NOMO-1 (cell line): ENCODE data around the gene FBLN1.
A peak's percentile ranks its signal among the peaks of the same experiment; 100 is the strongest.
"Not testable (repeated sequence)": the region's sequence is repeated elsewhere in the genome, so short reads cannot be mapped to it uniquely, and the experiment has no call there.

Experiments used
- DNase-seq, 2 experiments: peaks; one replicate each; lab custom pipeline; 2025; ENCODE audit not compliant: unreplicated experiment in 2 of 2; lab: John Stamatoyannopoulos, UW

The FBLN1 gene

DNA sequence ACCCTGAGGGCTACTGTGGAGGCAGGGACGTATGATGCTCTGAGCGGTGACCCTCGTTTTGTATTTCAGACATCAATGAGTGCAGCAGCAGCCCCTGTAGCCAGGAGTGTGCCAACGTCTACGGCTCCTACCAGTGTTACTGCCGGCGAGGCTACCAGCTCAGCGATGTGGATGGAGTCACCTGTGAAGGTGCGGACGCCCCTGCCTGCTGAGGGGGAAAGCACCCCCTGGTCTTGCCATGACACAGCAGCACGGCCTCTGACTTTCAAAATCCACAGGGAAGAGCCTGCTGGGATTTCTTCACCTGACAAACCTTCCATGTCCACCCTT, 44.3 kb downstream of the FBLN1 start:
- DNase-seq, result no peak

DNA sequence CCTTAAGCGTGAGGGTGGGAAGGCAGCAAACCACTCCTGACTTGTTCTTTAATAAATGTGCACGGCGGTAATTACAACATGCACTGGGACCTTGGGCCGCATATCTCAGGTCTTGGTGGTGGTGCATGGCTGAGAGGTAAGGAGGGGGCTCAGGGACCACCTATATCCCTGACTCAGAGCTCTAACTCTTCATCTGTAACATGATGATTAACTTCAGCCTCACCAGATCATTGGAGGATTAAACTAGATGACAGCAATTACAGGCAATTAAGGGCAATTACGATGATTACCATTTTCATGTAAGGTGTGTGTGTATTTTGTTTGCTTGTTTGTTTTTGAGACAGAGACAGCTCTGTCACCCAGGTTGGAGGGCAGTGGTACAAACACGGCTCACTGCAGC, 45.0 kb downstream of the FBLN1 start:
- no peak for DNase-seq

DNA sequence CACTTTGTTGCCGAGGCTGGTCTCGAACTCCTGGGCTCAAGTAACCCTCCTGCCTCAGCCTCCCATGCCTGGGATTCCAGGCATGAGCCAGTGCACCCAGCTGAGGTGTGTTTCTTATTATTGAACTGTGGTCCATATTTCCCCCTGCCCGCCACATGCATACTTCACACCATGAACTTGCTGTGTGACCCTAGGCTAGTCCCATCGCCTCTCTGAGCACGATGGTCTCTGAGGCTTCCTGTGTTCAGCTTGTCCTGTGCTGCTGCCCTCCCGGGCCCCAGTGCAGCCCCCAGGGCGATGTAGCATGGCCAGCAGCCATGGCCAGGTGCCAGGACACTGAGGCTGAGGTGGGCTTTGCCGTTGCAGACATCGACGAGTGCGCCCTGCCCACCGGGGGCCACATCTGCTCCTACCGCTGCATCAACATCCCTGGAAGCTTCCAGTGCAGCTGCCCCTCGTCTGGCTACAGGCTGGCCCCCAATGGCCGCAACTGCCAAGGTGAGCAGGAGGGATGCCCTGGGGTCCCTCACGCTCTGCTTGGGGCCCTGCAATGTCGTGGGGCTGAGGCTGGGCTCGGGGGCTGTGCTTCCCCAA, 45.7 kb downstream of the FBLN1 start:
- DNase-seq, result no peak

DNA sequence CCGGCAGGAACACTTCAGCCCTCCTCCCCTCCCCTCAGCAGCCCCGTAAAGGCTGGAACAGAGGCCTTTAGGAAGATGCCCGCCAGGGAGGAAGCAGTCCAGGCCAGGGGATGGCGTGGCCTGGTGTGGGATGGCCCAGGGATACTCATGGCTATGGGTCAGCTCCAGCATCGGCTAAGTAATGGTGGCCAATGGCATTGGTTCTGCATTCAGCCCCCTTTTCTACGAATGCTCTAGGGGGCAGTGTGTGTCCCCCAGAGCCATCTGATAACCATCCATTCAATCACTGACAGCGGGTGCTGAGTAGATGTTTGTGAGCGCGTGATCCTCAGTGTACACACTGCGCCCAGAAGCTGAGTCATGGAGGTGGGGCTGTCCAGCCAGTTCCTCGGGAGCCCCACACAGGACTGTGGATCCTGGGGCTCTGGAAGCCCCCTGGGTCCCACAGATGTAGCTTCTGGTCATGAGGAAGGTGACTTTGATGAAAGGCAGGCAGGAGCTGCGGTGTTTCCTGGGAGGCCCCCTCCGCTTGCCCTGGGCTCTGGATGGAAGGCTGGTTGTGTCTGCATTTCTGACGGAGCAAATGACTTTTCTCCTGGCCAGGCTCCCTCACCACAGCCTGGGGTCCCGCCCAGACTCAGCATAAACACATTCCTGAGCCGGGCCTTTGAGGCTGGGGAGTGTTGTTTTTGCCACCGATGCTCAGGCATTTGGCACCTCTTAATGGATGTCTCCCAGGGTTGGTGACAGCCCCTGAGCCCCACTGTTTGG, 46.5 kb downstream of the FBLN1 start:
- no peak for DNase-seq

DNA sequence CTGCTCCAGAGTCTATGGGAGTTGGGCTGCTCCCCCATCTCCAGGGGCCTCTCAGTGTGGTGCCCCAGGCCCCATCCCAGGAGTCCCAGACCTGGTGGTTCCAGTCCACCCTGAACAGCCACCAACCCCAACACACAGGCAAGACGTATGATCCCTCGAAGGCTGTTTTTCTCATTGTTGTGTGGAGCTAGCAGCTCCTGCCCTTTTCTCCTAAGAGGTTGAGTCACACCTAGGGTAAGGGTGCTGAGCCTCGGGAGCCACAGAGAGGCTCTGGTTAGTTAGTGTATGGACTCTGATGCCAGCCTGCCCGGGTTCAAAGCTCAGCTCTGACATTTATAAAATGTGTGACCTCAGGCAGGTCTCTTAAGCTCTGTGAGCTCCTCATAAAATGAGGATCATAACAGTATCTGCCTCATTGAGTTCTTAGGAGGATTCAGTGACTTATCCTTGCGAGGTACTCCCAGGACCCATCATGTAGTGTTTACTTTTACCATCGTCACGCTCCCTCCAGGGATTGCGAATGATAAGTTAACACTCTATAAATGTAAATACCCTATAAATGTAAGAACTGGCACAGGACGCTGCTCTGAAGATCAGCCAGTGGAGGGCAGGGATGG, 47.2 kb downstream of the FBLN1 start:
- no peak for DNase-seq

DNA sequence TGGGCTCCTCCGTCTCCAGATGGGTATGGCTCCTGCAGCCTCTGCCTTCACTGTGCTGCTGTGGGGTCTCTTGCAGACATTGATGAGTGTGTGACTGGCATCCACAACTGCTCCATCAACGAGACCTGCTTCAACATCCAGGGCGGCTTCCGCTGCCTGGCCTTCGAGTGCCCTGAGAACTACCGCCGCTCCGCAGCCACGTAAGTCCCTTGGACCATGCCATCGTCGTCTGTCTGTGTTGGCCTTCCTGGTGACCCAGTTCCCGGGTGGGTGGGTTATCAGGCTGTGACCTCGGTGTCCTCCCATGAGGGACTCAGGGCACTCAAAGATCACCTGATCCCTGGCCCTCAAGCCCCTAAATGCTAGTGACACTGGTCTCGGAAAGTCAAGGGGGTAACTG, 47.7 kb downstream of the FBLN1 start:
- no peak for DNase-seq

DNA sequence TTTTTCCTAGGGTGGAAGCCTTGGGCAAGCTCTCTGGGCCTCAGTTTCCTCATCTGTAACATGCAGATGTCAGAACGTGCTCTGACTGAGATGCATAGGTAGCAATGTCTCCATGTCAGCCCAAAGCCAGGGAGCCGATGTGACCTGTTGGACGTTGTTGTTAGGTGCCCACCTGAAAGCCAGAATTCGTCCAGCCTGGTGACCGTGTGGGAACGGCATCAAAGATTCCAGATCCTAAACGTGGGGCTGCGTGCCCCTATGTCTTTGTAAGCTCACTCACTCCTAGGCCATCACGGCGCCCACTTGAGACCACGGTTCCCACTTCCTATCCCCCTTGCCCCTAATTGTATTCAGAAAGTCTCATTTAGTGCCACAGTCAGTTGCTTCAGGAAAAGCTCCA, 48.2 kb downstream of the FBLN1 start:
- no peak for DNase-seq

DNA sequence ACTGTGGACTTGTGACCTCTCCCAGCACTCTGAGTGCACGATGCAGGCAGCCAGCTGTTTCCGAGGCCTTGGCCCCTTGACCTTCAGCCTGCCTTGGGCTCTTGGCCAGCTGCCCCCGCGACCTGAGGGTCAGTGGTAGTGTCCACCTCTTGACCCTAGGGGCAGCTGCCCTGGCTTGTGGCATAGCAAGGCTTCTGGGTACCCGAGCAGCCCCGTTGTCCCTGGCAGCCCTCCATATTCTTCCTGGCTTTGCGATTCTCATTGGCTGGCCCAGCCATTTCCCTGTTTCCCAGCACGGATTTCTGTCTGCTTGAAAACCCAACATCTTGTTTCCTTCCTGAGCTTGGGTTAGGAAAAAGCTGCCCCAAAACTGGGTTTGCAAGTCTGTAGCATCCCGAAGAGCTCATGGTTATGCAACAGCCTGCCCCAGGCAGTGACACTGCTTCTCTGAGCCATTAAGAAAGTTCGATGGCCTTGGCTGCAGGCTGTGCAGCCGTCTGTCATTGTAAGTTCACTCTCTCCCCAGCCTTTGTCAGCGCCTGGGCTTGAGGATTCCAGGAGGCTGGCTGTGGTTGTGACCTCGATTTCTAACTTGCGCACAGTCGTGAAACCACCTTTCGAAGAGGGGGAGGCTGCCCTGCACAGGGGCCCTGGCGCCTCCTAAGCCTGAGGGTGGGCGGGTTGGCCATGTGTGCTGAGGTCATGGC, 48.8 kb downstream of the FBLN1 start:
- DNase-seq, result no peak

DNA sequence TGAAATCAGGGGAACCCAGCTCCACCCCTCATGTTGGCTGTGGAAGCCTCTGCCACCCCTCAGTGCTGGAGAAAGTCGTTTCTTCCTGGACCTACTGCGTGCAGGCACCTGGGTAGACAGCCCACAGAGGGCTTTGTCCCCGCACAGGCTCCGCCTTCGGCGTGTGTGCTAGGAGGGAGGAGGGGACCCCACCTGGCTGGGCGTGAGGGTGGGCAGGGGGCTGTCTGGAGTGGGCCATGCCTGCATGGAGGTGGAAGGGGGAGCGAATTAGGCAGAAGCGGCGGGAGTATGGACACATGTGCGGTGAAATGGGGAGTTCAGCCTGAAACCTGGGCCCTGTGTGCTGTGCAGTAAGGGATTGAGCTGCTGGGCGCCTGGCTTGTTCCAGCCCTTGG, 49.3 kb downstream of the FBLN1 start:
- no peak for DNase-seq

DNA sequence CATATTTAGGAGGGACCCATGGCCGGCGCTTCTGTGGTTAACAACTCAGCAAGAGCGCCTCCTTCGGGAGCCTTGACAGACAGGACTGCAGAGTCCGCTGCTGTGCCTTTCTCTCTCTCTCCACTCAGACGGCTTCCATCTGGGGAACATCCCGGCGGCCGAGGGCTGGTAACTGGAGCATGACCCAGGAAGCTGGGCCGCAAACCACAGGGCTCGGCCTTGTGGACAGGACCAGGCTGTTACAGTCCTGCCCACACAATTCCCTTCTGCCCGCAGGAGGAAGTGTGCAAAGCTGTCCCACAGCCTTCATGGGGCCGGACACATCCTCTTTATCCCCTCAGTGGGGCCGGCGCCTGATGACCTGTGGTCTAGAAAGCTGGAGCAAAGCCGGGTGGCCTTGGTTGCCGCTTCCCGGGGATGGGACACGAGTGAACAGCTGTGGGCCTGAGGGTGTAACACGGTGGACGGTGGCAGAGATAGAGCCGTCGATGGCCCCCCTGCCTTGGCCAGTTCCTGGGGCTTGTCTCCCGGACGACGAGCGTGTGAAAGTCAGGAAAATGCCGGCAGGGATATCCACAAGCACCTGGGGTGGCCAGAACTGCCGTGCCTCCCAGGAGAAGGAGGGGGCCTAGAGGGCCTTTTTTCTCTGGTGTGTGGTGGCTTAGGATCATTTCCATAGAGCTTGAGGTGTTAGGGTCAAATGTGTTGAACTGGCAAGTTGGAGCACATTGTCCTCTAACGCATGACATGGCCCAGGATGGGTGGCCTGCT, 50.1 kb downstream of the FBLN1 start:
- DNase-seq, result peak; percentile 12 to 29

DNA sequence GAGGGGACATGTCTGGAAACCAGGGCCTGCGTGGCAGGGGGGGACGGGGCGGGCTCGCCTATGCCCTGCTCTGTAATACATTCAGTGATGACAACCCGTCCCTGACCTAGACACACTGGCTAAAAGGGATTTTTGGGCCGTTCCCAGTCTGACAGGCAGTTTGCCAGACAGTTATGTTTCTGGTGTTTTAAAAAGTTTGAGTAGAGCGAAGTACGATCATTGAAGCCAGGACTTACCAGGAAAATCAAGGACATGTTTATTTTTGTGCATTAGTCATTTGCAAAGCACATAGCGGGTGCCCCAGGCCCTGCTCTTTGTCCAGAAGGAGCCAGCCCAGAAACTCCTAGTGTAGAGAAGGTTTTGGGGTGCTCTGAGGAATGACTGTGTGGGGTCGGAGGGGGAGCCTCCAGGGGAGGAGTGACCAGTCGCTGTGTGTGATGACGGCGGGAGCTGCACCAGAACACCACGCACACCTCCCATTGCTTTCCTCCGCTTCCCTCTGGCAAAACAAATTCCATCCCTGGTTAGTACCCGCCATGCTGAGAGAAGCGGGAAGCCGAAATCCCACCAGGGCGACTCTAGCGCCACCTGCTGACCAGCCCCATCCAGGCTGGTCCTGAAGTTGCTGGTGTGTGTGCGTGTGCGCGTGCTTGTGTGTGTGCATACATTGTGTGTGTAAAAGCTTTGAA, 50.8 kb downstream of the FBLN1 start:
- peak; percentile 48 to 63 for DNase-seq

DNA sequence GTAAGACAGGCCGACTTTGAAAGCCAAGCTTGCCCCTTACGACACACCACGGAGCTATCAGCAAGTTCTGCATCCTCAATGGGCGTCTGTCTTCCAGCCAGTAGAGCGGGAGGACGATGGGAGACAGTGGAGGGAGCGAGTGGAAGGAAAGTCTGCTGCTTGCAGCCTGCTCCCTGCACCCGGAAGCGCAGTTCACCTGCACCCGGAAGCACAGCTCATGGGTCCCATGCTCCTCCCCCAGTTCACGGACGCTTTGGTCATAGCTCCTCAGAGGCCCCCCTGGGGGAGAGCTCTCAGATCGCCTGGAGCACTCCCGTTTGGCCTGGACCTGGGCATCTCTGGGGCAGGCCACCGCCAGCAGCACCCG, 51.3 kb downstream of the FBLN1 start:
- DNase-seq, result no peak

DNA sequence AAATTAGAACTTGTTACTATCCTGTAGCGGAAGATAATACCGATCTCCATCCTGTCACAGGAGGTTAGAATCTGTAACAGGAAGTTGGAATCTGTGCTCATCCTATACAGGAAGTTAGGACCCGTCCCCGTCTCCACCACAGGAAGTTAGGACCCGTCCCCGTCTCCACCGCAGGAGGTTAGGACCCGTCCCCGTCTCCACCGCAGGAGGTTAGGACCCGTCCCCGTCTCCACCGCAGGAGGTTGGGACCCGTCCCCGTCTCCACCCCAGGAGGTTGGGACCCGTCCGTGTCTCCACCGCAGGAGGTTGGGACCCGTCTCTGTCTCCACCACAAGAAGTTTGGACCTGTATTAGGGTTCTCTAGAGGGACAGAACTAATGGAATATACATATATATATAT, 52.2 kb downstream of the FBLN1 start:
- DNase-seq, result no peak

DNA sequence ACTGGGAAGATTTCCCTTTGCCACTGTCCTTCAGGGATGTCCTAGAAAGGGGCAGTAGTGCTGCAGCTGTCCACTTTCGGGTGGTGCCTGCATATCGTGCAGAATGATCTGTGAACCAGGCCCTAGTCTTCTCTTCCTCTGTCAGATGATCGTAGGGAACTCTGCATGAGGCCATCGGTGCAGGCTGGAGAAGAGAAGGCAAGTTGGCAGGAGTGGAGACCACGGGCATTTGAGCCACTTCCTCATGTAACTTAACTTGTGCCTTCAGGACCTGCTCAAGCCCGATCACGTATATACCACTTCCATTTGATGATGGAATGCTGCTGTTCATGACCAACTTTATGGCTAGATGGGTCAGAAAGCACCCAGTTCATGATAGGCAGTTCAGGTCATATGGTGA, 55.2 kb downstream of the FBLN1 start:
- DNase-seq, result not testable (repeated sequence)

DNA sequence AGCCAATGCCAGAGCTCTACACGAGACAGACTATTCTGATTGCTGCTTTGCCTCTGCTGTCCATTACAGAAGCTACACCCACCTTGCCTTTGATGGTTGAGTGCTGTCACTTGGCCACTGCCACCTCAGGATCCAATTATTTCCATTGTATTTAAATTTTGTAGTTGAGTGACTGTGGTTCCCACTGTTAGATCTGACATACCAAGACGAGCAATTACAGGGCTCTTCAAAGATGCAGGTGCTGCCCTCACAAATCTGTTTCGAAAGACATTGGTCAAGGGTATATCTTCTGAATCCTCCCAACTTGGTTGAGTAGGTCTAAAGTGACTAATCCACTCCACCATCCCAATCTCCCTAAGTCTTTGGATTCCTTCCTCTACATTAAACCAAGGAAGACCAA, 57.4 kb downstream of the FBLN1 start:
- DNase-seq, result not testable (repeated sequence)

DNA sequence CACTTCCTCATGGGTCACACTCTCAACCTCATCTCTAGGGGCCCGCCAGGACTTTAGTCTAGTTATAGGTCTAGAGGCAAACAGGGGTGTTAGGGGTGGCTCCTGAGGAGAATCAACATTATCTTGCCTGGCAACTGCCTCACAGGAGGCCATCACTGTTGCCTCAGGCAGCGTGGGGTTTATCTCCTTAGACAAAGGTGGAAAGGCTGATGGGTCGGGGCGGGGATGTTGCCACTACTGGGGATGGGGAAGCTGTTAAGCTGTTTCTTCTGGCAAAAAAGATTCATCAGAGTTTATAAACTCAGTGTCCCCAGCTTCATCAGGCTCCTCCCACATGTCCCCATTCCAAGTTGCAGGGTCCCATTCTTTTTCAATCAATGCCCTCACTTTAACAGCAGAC, 58.1 kb downstream of the FBLN1 start:
- not testable (repeated sequence) for DNase-seq

DNA sequence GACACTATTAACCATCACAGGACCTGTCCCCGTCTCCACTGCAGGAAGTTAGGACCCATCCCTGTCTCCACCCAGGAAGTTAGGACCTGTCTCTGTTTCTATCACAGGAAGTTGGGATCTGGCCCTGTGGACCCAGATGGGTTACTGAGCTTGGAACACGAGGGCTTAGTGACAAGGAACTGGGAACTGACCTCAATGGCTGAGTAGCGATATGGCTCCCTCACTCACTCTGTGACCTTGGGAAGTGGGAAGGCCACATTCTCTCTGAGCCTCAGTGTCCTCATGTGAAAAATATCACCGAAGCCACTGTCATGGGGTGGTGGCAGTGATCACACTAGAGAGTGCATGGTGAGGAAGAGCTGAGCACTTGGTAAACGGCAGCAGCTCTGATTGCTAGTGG, 59.4 kb downstream of the FBLN1 start:
- DNase-seq, result no peak

DNA sequence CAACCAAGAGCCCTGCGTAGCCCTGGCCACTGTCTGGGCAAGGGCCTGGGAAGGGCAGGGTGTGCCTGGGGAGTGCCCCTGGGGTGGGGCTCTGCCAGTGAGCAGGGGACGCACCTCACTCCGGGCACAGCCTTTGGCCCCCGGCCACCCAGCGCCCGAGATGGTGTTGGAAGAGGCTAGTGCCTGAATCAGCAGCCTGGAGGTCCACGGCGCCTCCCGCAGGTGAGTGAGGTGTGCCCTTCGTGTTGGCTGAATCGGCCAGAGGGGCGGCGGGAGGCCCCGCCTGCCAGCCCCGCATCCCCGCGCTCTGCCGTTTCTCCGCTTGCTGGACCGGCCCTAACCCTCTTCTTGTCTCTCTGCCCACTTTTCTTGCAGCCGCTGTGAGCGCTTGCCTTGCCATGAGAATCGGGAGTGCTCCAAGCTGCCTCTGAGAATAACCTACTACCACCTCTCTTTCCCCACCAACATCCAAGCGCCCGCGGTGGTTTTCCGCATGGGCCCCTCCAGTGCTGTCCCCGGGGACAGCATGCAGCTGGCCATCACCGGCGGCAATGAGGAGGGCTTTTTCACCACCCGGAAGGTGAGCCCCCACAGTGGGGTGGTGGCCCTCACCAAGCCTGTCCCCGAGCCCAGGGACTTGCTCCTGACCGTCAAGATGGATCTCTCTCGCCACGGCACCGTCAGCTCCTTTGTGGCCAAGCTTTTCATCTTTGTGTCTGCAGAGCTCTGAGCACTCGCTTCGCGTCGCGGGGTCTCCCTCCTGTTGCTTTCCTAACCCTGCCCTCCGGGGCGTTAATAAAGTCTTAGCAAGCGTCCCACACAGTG, 60.1 kb downstream of the FBLN1 start:
- no peak for DNase-seq

DNA sequence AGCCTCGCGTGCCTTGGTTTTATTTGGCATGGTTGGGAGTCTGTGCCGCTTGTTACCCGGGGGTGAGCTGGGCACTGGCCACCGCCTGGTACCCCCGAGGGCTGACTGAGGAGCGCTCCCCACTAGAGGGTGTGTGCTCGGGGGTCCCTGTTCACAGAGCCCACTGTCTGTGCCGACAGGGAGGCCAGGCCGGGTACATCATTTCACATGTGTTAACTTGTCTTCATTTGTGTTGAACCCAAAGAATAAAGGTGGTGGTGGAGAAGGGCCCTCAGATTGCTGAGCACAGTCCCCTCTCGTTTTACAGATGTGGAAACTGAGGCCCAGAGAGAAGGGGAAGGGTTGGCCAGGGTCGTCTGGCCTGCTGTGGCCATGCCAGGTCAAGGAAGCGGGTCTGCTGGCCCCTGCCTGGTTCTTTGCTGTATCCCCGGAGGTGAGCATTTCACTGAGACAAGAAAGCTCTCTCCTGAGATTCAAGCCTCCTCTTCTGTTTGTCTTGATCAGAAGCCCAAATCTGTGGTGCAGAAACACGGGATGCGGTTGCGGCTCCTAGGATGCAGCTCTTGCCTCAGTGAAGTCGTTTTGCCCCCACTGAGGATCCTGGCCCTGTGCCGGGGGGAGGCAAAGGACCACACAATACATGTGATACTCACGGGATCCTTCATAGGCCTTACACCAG, 60.8 kb downstream of the FBLN1 start:
- no peak for DNase-seq
